ENCODE measurements around the gene EME1. TPM values are rescaled to one million over a fixed set of nuclear protein-coding genes. Genes with fewer than 3 reads are reported as not detected.

The EME1 gene
- total and polyA plus RNA-seq, 10 of the 15 experiments (the other 5 are each of a cell fraction or from before 2014, with no cell fraction given): 13.8 to 40.5 (median 22.0) TPM

DNA sequence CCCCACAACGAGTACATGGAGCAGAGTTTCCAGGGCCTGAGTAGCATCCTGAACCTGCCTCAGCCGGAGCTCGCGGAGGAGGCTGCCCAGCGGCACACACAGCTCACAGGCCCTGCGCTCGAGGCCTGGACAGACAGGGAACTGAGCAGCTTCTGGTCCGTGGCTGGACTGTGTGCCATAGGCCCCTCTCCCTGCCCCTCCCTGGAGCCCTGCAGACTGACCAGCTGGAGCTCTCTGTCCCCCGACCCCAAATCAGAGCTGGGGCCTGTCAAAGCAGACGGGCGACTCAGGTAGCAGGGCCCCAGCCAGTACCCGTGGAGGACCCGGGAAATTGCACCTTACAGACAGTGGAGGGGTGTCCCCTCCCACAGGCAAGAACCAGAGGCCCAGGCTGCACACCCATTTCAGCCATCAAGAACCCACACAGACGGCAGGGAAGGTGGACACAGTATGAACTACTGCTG is 13.0 kb upstream of the EME1 start:
- FAIRE-seq: no peak
- BruUV-seq (replicated peaks): no TSS peak

More for the DNA sequence above, 13.0 kb upstream of the EME1 start:
- POLR2A ChIA-PET: interaction anchor here (1.3 kb wide), 1 partner anchor 9 kb away, joined by 5 read pairs; no protein-coding TSS in a partner anchor
- H3K4me1 ChIP-seq (ENCODE audit: control insufficient read depth, insufficient read depth, low read length): no peaks in the 10 kb centered on the region
- SMC1A ChIA-PET (ENCODE audit: uncharacterized antibody, unreplicated experiment): interaction anchor here (2.9 kb wide), 1 partner anchor 38 kb away, joined by 26 read pairs; the partner anchor contains the start of gene LRRC59
- H3K79me2 ChIP-seq (ENCODE audit: control insufficient read depth, insufficient read depth, low read length): no peaks in the 10 kb centered on the region
- H3K9ac ChIP-seq (ENCODE audit: control insufficient read depth, insufficient read depth, low read length): no peak overlapping the region
- RAD21 ChIA-PET (ENCODE audit: unreplicated experiment): no interaction called here
- H3K4me2 ChIP-seq (ENCODE audit: control insufficient read depth, insufficient read depth): no peak overlapping the region
- intact Hi-C loops (cut with micrococcal nuclease; ENCODE audit: unreplicated experiment): no loop called here
- no peak overlapping the region for H2AFZ ChIP-seq (ENCODE audit: control insufficient read depth, low read depth, low read length)
- no peaks in the 10 kb centered on the region for H4K20me1 ChIP-seq (ENCODE audit: control insufficient read depth, insufficient read depth)
- TF ChIP-seq SUPT20H (IDR thresholded peaks at IDR 0.05; ENCODE audit: borderline replicate concordance, control insufficient read depth, low read depth, low read length): no peak
- TF ChIP-seq NR2F1 (conservative IDR thresholded peaks at IDR 0.05): no peak
- TF ChIP-seq ZNF592 (IDR thresholded peaks at IDR 0.05): no peak
- TF ChIP-seq TCF12 (IDR thresholded peaks at IDR 0.05; ENCODE audit: low read depth, low read length): no peak
- no peak for TF ChIP-seq CBX5 (IDR thresholded peaks at IDR 0.05; ENCODE audit: low read depth)
- no peak for TF ChIP-seq PAX8 (IDR thresholded peaks at IDR 0.05)
- no peak for TF ChIP-seq SMAD5 (IDR thresholded peaks at IDR 0.05; ENCODE audit: low read depth)
- no peak for TF ChIP-seq GABPA (IDR thresholded peaks at IDR 0.05; ENCODE audit: low read depth)
- TF ChIP-seq BCL3 (IDR thresholded peaks at IDR 0.05; ENCODE audit: borderline replicate concordance, insufficient read depth, low read depth, low read length, poor library complexity, severe bottlenecking): no peak
- TF ChIP-seq PKNOX1 (IDR thresholded peaks at IDR 0.05): no peak
- CTCF ChIA-PET: interaction anchor here (0.6 to 4.5 kb wide), 4 partner anchors 11 to 404 kb away, joined by 3 to 83 read pairs (median 52); partner anchors contain the start of genes LRRC59, RSAD1 and XYLT2
- no peaks in the 10 kb centered on the region for H3K27me3 ChIP-seq (replicated peaks in 1 of 2; ENCODE audit: control insufficient read depth in 2 of 2, insufficient read depth in 2 of 2, low read length in 1 of 2)
- DNase-seq (ENCODE audit: low read depth, low spot score): no peak
- H3K4me3 ChIP-seq: no peak overlapping the region
- H3K36me3 ChIP-seq (ENCODE audit: control insufficient read depth in 2 of 2, insufficient read depth in 2 of 2, low read length in 1 of 2): peaks cover 9 to 31% of the 10 kb centered on the region in 2 experiments; a peak in 3 of 4 replicates
- WGBS (ENCODE audit: insufficient coverage, insufficient replicate concordance, low lambda C conversion rate, missing lambda C conversion rate): 89% methylated on average over 14 of the region's 14 CpGs
- in situ Hi-C loops (cut with MboI): loop anchor here (5.0 kb wide), 1 partner anchor 52 kb away; no protein-coding TSS in a partner anchor
- H3K9me3 ChIP-seq (replicated peaks; ENCODE audit: control insufficient read depth, insufficient read depth, low read length): no peaks in the 10 kb centered on the region
- H3K27ac ChIP-seq (ENCODE audit: control insufficient read depth, insufficient read depth): no peak overlapping the region
- ATAC-seq: no peak

Measured in GM12878 (cell line).